Measurements from ENCODE around the gene KATNB1.
A peak's percentile ranks its signal among the peaks of the same experiment; 100 is the strongest.
"Not testable (repeated sequence)": the region's sequence is repeated elsewhere in the genome, so short reads cannot be mapped to it uniquely, and the experiment has no call there.

KATNB1 gene

DNA sequence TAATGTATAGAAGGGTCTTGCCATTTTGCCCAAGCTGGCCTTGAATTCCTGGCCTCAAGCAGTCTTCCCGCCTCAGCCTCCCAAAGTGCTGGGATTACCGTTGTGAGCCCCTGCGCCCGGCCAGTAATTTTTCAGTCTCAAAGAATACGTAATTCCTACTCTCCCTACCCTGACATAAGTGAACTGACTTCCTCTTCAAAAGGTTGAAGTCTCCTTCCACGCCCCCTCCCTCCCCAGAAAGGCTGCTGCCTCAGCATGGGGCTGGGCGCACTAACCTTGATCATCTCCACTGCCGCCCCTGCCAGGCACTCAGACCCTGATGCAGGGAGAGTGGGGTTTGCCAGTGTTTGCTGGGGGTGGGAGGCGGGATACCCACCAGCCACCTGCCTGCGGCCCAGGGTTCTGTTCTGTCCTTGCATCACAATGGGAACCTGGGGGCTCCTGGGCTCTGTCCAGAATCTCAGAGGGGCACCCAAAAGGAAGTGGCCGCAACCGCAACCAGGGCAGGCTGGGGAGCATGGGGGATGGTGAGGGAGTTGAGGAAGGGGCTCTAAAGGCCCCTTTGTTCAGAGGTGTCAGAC, 39.2 kb downstream of the KATNB1 start:
- DNase-seq: peak in 1 of 2 donors; percentile 30

DNA sequence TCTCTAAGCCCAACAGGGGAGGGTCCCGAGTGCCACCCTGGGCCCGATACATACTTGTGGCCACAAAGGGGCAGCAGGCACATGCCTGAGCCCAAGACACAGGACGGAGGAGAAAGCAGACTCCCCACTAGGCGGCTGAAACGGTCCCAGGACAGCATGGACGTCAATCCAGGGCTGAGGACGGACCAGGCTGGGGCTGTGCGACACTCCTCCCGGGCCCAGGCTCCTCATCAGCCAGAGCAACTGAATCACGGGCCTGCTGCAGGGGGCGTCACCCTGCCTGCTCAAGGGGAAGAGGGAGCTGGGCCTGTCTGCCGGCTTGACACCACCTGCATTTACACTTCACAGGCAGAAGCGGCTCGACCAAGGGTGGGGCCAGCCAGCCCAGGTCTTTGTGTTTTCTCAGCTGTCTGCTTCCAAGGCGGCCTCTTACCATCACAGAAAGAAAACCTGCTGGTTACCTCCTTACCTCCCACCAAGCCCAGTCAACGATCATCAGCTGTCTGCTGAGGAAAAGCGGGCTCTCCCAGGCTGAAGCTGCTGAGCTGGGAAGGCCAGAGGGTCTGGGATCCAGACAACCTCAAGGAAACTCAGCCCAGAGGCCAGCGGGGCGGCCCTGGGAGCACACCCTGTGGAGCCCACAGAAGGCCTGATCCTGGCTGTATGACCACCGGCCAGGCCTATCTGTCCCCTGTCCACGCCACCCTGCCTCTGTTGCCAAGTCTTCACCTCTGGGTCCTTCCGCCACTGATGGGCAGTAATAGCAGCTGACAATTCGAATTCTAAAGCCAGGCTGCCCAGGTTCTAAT, 40.3 kb downstream of the KATNB1 start:
- no peak for DNase-seq

DNA sequence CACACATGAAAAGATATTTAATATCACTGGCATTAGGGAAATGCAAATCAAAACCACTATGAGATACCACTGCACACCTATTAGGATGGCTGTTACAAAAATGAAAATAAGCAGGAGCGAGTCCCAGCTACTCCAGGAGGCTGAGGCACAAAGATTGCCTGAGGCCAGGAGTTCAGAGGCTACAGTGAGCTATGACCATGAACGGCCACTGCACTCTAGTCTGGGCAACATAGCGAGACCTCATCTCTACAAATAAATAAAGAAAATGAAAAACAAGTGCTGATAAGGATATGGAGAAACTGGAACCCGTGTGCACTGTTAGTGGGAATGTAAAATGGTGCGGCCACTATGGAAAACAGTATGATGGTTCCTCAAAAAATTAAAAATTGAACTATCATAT, 43.1 kb downstream of the KATNB1 start:
- DNase-seq: no peak

DNA sequence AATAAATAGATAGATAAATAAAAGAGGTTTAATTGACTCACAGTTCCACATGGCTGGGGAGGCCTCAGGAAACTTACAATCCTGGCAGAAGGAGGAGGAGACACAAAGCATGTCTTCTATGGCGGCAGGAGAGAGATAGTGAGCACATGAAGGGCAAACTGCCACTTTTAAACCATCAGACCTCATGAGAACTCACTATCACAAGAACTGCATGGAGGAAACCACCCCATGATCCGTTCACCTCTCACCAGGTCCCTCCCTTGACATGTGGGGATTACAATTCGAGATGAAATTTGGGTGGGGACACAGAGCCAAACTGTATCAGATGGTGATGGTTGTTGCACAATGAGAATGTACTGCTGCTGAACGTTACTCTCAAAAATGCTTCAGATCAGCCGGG, 44.3 kb downstream of the KATNB1 start:
- DNase-seq: not testable (repeated sequence)

DNA sequence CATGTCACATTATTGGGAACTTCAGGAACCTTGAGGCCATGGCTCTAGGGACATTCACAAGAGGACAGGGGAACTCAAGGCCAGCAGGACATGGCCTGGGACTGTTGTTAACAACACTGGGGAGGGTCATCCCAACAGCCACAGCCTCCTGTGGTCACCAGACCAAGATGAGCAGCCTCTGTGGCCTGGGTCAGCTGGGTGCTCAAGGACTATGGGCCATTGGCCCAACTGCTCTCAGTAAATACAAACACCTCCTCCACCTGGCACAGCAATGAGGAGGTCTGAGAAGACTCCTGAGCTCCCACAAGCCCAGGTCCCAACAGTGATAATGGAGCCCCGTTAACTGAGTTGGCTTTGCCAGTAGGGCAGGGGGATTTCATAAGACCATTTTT, 45.8 kb downstream of the KATNB1 start:
- DNase-seq: no peak

DNA sequence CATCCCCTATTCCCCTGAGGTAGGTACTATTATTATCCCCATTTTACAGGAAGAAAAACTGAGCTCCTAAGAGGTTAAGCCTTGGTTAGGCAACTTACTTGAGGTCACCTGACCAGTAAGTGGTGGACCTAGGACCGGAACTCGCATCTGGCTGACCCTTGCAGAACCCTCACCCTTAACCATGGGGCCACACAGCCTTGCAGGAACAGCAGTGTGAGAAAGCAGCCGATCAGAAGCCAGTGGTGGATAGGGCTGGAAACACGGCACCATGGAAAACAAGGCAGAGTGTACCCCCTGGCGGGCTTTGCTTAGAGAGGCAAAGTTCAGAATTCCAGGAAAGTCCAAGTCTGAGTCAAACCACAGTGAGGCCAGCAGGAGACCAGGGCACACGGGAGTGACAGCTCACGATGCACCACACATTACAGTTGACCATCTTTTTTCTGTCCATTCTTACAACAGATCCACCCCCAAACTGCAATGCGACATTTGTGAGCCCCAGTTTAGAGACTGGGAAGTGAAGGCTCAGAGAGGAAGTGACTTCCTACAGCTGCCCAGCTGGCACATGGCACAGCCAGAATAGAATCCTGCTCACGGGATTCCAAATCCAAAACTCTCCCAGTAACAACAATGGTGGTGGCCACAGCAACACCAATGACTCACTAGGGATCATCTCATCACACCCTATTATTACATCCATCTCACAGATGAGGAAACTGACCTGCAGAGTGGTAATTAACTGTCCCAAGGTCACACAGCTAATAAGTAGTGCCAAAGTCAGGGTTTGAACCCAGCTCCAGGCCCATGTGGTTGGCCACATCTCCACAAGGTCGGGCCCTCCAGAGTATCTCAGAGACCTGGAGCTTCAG, 46.4 kb downstream of the KATNB1 start:
- DNase-seq: peak; percentile 70 to 81

DNA sequence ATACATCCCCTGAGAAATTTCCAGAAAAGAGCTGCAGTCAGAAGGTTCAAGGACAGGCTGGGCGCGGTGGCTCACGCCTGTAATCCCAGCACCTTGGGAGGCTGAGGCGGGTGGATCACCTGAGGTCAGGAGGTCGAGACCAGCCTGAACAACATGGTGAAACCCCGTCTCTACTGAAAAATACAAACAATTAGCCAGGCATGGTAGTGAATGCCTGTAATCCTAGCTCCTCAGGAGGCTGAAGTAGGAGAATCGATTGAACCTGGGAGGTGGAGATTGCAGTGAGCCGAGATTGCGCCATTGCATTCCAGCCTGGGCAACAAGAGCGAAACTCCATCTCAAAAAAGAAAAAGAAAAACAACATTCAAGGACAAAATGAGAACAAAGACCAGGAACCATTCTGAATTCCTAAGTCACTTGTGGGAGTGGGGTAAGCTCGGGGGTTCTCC, 47.1 kb downstream of the KATNB1 start:
- DNase-seq: not testable (repeated sequence)

DNA sequence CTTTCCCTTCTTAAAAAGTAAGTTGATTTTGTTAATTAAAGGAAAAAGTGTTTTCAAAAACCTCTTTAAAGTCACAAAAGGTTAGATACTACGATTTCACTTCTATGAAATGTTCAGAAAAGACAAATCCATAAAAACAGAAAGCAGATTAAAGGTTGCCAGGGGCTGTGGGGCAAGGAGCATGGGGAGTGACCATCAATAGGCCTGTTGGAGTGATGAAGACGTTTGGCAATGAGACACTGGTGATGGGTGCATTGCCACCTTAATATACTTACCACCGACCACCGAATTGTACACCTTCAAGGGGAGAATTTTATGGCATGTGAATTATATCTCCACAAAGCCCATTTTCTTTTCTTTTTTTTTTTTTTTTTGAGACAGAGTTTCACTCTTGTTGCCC, 47.5 kb downstream of the KATNB1 start:
- no peak for DNase-seq

DNA sequence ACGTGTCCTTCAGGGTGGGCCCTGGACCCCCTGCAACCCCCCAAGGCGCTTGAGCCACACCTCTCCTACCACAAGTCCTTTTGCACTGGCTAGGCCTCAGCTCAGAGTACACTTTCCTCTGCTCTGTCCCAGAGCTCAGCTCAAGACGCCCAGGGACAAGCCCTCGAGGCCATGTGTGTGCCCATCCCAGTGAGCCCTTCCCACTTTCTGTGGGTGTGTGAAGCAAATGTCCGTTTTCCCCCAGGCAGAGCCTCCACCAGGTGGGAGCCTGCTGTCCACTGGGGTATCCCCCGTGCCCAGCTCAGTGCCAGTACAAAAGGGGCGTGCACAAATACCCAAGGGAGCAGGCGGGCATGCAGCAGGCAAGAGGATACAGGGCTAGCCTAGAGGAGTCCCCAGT, 48.3 kb downstream of the KATNB1 start:
- DNase-seq: no peak

DNA sequence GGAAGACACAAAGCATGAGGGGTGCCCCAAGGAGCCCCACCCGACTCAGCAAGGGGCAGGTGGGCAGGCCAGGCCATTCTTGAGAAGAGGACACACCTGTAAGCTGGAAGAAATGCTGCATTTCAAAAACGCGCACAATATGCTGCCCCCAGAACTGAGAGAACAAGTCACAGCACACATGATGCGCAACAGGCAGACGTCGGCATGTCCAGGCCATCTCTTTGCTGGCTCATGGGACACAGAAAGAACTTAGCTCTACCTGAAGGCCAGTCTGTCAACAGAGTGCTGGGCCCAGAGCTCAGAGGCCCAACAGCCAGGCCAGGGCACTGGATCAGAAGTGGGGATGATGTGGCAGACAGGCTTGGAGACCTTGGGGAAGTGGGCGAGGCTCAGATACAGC, 48.8 kb downstream of the KATNB1 start:
- DNase-seq: no peak

DNA sequence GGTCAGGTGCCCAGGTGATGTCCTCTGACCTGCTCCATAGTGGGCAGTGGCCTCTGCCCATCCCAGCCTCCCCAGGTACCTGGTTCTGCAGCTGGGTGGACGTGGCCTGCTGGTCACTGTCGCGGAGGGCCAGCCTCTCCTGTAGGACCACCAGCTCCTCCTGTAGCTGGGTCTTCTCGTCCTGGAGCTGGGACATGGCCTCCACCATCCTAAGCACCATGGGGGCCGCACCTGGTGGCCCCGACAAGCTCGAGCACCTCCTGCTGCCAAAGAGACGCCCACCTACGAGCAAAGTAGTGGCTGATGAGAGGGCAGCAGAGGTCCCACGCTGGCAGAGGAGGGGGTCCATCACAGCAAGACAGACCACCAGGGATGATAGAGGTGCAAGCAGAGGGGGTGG, 49.8 kb downstream of the KATNB1 start:
- DNase-seq: no peak

DNA sequence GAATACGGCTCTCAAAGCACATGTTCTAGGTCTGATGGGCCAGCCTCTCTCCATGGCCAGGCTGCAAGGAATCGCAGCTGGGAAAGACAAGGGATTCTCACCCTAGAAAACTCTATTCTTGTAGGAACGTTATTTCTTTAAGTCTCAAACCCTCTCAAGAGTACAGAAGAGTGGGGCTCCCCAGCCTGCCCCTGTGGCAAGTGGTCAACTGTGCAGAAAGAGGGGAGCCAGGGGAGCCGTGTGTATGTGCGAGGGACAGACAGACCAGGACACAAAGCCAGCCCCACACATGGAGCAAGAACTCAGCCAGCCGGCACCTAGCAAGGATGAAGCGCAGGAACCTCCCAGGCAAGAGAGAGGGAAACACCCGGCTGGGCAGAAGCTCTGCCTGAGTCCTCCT, 50.4 kb downstream of the KATNB1 start:
- no peak for DNase-seq

DNA sequence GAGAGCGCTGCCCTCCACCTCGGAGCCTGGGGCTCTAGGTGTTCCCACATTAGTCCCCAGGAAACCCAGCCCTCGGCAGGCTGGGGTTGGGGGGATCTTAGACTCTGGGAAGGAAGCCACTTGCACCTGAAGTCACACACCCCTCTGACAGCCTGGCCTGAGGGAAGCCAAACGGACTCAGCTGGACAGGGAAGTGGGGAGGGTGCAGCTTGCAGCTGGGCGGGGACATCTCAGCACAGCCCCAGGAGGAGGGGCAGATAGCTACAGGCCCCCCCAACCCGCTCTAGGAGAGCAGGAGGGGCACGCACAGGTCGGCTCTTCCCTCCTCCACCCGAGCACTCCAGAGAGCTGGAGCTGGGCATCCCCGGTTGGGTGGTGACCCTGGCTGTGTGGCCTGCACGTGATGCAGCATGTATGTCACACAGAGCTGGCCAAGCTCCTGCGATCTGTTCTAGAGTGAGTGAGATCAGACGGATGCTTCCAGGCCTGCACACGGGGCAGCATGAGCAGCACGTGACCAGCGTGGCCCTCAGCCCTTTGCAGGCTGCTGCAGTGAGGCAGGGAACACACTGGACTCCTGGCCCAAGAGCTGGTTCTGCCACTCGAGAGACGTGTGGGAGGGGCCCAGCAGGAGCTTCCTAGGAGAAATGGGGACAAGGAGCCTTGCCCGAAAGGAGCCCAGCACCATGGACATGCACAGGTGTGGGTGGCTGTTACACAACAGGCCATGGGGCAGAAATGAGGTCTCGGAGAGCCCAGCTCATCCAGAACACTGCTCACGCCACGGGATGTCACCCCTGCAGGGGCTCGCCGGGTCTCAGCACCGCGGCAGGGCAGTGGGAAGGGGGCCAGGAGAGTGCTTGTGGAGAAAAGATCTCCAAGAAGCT, 51.3 kb downstream of the KATNB1 start:
- no peak for DNase-seq

DNA sequence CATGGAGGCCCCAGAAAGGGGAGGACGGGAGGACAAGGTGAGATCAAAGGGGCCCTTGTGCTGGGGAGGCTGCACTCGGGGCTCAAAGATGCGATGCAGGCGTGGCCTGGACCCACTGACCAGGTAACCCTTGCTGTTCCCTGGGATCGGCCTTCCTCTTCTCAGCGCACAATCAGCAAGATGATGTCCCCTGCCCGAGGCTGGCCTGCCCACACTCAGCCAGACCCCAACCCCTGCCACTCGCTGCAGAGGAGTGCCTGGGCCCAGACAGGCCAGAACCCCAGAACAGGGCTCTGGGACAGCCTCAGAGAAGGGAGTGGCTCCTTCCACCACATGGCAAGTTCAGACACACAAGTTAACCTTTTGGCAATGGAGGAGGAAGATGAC, 51.9 kb downstream of the KATNB1 start:
- DNase-seq: no peak

DNA sequence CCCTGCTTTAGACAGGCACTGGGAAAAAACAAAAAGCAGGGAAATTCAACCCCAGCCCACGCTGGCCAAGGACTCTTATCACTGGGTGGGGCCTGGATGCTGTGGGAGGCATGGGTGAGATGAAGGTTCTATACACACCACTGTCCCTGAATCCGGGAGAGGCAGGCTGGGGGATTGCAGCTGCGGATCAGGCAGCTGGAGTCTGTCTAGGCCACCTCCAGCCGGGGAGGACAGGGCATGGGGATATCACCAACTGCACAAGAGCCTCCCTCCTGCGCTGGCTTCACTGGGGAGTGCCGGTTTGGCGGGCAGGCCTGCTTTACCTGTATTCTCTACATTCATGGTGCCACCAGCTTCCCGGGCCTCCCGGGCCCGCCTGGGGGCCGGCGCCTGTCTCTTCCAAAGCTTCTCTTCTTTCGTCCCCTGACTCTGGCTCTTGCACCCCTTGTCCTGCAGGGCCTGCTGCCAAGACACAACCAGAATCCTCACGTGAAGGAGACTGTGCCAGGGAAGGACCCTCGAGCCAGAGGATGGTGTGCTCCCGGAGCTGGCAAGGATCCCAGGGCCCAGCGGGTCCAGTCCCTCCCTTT, 52.8 kb downstream of the KATNB1 start:
- no peak for DNase-seq

DNA sequence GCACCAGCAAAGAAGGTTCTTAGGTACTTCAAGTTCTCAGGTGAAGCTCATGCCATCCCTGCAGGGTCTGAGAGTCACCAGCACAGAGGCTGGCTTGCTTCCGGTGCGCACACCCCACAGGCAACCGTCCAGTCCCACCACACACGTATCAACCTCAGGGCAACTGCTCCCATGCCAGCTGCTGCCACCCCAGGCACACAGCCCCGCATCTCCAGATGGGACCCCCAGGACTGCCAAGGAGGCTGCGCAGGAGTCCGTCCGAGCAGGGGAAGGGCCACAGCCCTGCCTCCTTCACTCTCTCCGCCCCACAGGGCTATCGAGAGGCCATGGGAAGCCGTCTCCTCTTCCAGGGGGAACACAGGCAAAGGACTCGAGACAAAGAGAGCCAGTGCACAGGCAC, 53.4 kb downstream of the KATNB1 start:
- no peak for DNase-seq

DNA sequence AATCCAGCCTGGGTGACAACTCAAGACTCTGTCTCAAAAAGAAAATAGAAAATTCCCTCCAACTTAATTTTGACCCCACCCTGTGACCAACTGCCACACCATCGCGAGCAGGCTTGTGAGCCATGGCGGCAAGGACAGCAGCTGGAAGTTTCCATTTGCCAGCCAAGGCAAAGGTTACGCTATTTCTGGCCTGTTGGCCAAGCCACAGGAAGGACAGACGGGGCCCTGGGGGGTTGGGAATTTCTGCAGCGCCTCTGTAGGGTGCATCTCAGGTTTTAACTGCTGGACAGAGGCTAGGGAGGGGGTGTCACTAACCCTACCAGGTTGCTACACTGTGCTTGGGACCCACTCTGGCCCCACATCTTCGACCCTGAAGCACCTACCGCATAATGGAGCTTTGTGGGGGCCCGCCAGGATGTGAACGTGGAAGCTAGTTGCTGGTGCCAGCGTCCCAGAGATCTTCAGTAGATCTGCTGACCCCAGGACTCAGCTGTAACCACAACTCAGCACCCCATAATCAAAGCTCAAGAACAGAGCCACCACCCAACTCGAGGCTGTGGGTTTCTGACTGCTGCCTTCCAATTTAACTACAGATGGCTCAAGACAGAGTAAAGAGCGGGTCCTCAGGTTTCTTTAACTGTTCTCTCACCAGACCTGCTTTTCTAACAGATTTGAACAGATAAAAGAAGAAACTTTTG, 55.8 kb downstream of the KATNB1 start:
- DNase-seq: no peak

DNA sequence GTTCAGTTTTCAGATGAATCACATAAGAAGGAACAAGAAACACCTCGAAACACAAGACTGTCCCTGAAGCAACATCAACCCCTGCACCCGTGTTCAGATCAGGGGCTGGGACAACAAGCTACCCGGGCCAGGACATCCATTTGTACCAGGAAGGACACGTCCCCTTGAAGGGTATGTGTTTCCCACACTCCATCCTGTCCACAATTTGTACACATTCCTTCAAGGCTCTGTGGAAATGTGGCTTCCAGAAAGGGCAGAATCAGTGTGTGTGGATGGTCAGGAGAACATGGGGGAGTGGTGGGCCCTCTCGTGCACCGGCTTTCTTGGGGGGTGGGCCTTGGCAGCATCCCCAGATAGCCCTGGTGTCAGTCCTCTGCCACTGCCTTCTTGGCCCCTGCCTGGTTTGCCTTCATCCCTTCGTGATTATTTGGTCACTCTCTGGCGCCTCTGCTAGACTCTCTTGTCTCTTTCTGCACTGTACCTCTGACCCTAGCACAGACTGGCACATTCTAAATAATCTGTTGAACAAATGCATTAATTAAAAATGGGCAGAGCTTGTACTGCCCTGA, 56.4 kb downstream of the KATNB1 start:
- DNase-seq: no peak

DNA sequence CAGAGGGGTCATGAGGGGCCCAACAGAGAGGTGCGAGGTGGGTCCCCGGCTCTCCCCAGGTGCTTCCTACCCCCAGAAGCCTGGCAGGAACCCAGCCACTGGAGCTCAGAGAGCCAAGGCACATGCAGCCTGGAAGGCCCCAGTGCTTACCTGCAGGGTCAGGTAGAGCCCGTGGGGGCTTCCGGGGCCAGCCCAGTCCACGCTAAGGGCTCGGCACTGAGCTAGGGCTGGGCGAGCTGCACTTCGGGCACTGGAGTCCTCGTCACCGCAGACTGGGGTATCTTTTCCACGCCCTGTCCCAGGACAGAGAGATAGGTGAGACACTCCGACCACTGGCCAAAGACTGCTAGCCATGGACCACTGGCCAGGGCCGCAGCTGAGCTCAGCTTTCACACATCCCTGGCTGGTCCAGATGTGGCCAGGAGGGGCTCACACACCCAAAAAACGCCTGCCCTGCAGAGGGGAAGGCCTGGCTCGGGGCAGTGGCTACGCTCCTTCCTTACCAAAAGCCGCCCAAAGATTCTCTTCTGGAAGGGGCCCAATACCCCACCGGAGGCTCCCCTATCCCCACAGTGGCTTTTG, 59.4 kb downstream of the KATNB1 start:
- DNase-seq: no peak

DNA sequence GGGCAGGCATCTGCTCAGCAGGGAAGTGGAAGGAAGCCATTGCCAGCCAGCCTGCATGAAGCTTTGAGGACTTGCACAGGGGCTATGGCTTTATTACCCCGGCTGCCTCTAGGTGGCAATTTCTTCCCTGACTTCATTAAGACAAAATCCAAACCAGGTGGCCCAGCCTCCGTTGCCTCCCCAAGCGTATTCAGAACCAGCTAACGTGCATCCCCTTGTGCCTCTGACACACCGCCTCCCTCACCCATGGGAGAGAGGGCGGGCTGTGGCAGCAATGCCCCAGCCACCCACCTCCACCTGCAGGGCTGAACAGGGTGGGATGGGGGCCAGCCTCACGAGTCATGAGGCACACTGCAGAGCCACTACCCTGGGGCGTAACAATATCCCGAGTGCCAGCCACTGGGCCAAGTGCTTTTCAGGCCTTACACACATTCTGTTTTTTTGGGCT, 59.9 kb downstream of the KATNB1 start:
- DNase-seq: peak; percentile 36 to 50

DNA sequence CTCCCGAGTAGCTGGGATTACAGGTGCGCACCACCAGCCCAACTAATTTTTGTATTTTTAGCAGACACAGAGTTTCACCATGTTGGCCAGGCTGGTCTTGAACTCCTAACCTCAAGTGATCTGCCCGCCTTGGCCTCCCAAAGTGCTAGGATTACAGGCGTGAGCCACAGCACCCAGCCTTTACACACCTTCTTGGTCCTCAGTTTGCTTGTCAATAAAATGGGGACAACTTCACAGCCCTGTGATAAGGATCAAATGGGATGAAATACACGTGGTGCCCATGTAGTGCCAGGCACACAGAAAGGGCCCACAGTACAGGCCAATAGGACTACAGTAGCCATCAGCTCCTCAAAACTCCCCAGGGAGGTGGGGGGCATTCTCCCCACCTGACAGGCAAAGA, 60.4 kb downstream of the KATNB1 start:
- not testable (repeated sequence) for DNase-seq

Data from inflammatory macrophage (primary cell).